Activated naive CD4-positive, alpha-beta T cell treated with anti-CD3 and anti-CD28 coated beads for 36 hours (primary cell): ENCODE data around the gene SHPK. TPM values are rescaled to one million over a fixed set of nuclear protein-coding genes. Genes with fewer than 3 reads are reported as not detected.

Experiments
- CTCF ChIA-PET: fragments of 350-600 bp; sonication (Branson Sonifier 250); formaldehyde crosslinking; loops from one replicate; lab custom pipeline; 2021; ENCODE audit warnings: antibody characterized with exemption; lab: Charles Lee
- DNase-seq: peaks from one replicate; pipeline ENCODE4 v3.0.0-alpha.2; 2020
- H3K27ac Mint-ChIP-seq: one replicate; pipeline ENCODE4 v1.8.0; 2021; ENCODE audit warnings: mild to moderate bottlenecking, mixed read lengths
- H3K27me3 Mint-ChIP-seq: one replicate; pipeline ENCODE4 v1.8.0; 2021; ENCODE audit warnings: low read depth, mixed read lengths
- H3K36me3 Mint-ChIP-seq: one replicate; pipeline ENCODE4 v1.8.0; 2021; ENCODE audit warnings: low read depth, mixed read lengths
- H3K4me1 Mint-ChIP-seq: one replicate; pipeline ENCODE4 v1.8.0; 2021; ENCODE audit warnings: low read depth, mixed read lengths
- H3K4me3 Mint-ChIP-seq: one replicate; pipeline ENCODE4 v1.8.0; 2021; ENCODE audit warnings: mild to moderate bottlenecking, moderate library complexity, mixed read lengths
- H3K9me3 Mint-ChIP-seq: one replicate; pipeline ENCODE4 v1.8.0; 2021; ENCODE audit warnings: mixed read lengths
- intact Hi-C: fragments of 100-400 bp; cut with micrococcal nuclease; formaldehyde crosslinking; loops from one replicate; pipeline ENCODE4 v1.15.1; 2023
- total RNA-seq, 2 experiments: library from RNA; stranded (reverse); gene quantifications; one replicate each; pipeline ENCODE4 v1.2.3, GENCODE V29; 2021

Gene SHPK
- total RNA-seq, 2 experiments from 2014 or later: 6.9 to 7.5 TPM

DNA sequence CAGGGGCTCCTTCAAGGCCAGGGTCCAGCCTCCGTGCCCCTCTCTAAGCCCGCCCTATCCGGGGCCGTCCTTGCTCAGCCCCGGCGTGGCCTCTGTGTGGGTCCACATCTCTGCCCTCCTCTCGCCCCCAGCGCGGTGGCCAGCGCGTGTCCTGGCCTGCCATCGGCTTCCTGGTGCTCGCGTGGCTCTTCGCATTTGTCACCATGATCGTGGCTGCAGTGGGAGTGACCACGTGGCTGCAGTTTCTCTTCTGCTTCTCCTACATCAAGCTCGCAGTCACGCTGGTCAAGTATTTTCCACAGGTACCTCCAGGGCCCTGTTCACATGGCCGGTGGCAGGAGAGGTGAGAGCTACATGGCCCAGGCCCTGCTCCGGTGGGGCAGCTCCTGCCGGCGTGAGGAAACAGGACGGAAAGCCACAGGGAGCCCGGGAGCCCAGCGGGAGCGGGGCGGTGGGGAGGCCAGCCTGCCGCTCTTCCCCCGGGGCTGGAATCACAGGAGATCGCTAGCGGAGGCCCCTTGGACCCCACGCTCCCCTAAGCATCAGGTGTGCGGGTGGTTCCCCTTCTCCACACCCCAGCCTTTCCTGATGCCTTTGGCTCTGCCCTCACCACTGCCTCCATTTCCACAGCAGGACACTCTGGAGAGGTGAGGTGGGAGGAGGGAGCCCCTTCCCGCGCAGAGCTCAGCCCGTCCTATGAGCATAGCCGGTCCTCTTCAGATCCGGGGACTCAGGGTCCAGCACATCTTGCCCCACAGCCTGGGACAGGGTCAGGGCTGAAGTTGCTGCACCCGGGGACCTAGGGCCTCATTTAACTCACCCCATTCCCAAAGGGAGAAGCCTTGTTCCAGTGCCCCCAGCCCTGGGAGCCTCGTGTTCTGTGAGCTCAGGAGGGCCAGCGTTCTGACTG is 22.1 kb upstream of the SHPK start:
- no peak overlapping the region for H3K4me3 Mint-ChIP-seq
- no peak for DNase-seq
- CTCF ChIA-PET: interaction anchor here (0.5 kb wide), 1 partner anchor 288 kb away, joined by 4 read pairs; no protein-coding TSS in a partner anchor
- intact Hi-C loops: no loop called here
- no peaks in the 10 kb centered on the region for H3K9me3 Mint-ChIP-seq
- no peak overlapping the region for H3K27ac Mint-ChIP-seq
- no peaks in the 10 kb centered on the region for H3K4me1 Mint-ChIP-seq
- H3K27me3 Mint-ChIP-seq: no peaks in the 10 kb centered on the region
- H3K36me3 Mint-ChIP-seq: no peaks in the 10 kb centered on the region

DNA sequence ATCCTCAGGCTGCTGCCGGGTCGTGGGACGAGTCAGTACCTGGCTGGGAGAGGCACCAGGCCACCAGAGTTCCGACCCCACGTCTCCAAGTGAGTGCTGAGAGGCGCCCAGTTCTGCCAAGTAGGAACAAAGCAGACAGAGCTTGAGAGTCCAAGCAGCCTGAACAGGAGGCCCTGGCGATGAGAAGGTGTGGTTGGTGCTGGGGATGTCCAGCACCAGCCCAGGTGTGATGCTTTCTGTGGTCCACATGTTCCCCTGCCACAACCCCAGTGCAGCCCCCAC is 21.5 kb upstream of the SHPK start:
- Mint-ChIP-seq H3K9me3 (no peaks in the 10 kb centered on the region), H3K36me3 (no peaks in the 10 kb centered on the region), H3K4me3 (no peak overlapping the region), H3K4me1 (no peaks in the 10 kb centered on the region), H3K27ac (no peak overlapping the region), H3K27me3 (no peaks in the 10 kb centered on the region)
- intact Hi-C loops: no loop called here
- no peak for DNase-seq
- CTCF ChIA-PET: interaction anchor here (0.5 to 0.6 kb wide), 2 partner anchors 287 to 611 kb away, joined by 4 to 5 read pairs; no protein-coding TSS in a partner anchor

DNA sequence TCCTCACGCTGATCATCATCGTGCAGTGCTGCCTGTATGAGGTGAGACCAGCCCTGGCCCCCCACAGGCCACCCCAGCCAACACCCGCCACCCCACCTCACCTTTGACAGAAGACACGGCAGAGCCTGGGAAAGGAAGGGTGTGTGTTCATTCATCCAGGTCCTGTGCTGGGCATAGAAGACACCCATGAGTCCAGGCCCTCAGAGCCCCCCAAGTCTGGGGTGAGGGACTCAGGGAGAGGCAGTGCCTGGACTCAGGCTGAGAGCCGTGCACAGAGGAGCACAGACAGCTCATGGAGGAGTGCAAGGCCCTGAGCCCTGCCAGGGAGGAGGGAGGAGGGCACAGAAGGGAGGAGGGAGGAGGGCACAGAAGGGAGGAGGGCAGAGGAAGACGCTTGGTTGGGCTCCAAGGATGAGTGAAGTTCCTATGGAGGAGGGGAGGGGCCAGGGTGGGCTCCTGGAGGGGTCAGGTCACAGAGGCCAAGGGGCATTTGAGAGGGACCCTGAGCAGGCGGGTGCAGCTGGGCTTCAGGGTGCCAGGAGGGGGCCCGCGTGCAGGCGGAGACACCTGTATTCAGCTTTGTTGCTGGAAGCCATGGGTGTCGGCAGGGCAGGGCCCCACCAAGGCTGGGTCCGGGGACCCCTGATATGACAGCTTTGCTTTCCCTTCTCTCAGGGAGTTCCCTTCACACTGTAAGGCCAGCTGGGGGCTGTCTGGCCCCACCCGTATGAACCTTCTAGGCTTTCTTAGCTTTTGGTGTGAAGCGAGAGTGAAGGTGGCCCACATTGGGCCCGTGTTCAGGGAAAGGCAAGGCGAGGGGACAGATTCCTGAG is 20.9 kb upstream of the SHPK start:
- no peak overlapping the region for H3K27ac Mint-ChIP-seq
- DNase-seq: no peak
- no peaks in the 10 kb centered on the region for H3K9me3 Mint-ChIP-seq
- CTCF ChIA-PET: interaction anchor here (0.5 to 0.6 kb wide), 2 partner anchors 610 to 671 kb away, joined by 4 to 5 read pairs; no protein-coding TSS in a partner anchor
- no peaks in the 10 kb centered on the region for H3K36me3 Mint-ChIP-seq
- H3K27me3 Mint-ChIP-seq: no peaks in the 10 kb centered on the region
- no peaks in the 10 kb centered on the region for H3K4me1 Mint-ChIP-seq
- no peak overlapping the region for H3K4me3 Mint-ChIP-seq
- intact Hi-C loops: no loop called here

DNA sequence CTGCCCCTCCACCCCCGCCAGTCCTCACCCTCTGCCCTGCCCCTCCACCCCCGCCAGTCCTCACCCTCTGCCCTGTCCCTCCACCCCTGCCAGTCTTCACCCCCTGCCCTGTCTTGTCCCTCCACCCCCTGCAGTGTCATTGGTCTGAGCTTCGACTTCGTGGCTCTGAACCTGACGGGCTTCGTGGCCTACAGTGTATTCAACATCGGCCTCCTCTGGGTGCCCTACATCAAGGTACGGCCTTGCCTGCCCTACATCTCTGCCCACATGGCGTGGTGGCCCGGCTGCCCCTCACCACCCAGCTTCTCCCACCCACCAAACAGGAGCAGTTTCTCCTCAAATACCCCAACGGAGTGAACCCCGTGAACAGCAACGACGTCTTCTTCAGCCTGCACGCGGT is 20.3 kb upstream of the SHPK start:
- no peaks in the 10 kb centered on the region for H3K9me3 Mint-ChIP-seq
- H3K27me3 Mint-ChIP-seq: no peaks in the 10 kb centered on the region
- no peaks in the 10 kb centered on the region for H3K4me1 Mint-ChIP-seq
- no peak overlapping the region for H3K4me3 Mint-ChIP-seq
- no peaks in the 10 kb centered on the region for H3K36me3 Mint-ChIP-seq
- no peak overlapping the region for H3K27ac Mint-ChIP-seq
- CTCF ChIA-PET: no interaction called here
- no peak for DNase-seq
- intact Hi-C loops: no loop called here

DNA sequence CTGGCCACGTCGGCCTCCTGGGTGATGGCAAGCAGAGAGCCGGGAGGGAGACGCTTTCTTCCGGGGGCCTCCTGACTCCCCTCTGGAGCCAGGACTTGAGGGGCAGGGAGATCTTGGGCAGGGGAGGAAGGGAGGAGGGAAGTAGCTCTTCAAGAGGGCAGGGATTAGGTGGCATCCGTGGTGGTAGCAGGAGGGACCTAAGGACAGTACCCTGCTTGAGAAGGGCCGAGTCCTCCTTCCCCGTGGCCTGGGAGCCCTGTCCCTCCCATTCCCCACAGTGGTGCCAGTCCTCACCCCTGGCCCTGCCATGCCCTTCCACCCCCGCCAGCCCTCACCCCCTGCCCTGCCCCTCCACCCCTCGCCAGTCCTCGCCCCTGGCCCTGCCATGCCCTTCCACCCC is 19.7 kb upstream of the SHPK start:
- intact Hi-C loops: no loop called here

DNA sequence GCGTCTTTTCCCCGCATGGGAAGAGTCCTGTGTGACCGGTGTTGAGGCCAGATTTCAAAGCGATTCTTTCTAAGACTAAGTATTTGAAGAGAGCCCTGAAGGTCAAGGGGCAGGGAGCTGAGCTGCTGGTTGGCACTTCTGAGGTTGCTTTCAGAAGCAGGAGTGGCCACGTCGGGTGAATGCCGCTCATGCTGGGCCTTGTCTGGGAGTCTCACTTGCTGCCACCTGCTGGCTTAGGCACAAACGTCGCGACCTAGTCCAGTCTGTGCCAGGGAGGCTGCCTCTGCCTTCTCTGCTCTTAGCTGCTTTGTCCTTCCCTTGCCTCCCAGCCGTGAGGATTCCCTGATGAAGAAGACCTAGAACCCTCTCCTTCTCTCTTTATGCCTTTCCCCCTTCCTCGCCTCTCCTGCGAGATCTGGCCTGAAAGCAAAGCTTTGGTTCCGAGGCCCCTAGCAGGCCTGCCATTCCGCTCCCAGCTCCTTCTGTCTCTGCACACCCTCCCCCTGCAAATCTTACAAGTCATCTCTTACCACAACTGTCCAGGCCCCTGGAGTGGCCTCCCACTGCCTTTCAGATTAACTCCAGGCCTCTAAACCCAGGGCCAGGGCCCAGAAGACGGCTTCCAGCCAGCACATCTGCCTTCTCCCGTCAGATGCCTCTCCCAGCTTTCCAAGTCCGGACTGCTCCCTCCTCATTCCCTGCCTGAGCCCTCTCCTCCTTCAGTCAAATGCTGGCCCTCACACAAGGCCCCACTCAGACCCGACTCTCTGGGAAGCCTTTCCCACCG is 11.9 kb upstream of the SHPK start:
- Mint-ChIP-seq H3K27ac (no peak overlapping the region), H3K4me1 (no peaks in the 10 kb centered on the region), H3K36me3 (peaks cover 1% of the 10 kb centered on the region), H3K4me3 (no peak overlapping the region), H3K27me3 (no peaks in the 10 kb centered on the region), H3K9me3 (no peaks in the 10 kb centered on the region)
- intact Hi-C loops: loop anchor here (1.0 to 2.0 kb wide), 2 partner anchors 46 to 113 kb away; no protein-coding TSS in a partner anchor
- peak; percentile 71 for DNase-seq
- CTCF ChIA-PET: interaction anchor here (0.6 to 1.8 kb wide), 9 partner anchors 11 to 1008 kb away, joined by 3 to 7 read pairs (median 4); no protein-coding TSS in a partner anchor

More for the DNA sequence above, 19.7 kb upstream of the SHPK start:
- H3K9me3 Mint-ChIP-seq: no peaks in the 10 kb centered on the region
- no peak for DNase-seq
- no peaks in the 10 kb centered on the region for H3K36me3 Mint-ChIP-seq
- H3K27ac Mint-ChIP-seq: no peak overlapping the region
- no peaks in the 10 kb centered on the region for H3K4me1 Mint-ChIP-seq
- H3K27me3 Mint-ChIP-seq: no peaks in the 10 kb centered on the region
- no peak overlapping the region for H3K4me3 Mint-ChIP-seq
- CTCF ChIA-PET: no interaction called here

DNA sequence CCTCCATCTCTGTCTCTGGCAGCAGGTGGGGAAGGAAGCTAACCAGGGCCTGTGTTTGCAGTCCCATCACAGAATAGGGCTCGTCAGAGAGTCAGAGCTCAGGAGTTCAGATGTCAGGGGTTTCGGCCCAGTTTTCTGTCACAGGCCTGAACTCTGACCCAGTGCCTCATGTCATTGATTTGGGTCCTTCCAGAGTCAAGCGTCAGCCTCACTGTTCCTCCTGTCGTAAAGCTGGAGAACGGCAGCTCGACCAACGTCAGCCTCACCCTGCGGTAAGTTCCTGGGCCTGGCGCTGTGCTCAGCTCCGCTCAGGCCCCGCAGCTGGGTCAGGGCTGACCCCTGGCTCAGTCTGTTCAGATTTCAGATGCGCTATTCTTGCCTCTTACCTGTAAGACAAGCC is 11.2 kb upstream of the SHPK start:
- CTCF ChIA-PET: interaction anchor here (0.7 to 1.8 kb wide), 8 partner anchors 10 to 615 kb away, joined by 3 to 7 read pairs (median 4); no protein-coding TSS in a partner anchor

DNA sequence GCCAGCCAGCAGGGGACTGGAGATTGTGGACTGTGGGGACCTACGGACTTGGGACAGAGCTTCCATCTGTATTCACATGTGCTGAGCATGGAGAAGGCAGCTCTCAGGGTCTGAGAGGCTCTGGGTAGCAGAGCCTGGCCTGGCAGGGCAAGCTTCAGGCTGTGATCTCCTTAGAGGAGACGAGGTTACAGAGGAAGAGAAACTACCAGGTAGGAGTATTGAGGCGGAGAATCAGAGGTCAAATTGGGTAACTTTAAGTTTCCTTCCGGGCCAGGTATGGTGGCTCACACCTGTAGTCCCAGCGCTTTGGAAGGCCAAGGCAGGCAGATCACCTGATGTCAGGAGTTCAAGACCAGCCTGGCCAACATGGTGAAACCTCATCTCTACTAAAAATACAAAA is 9.3 kb upstream of the SHPK start:
- intact Hi-C loops: no loop called here

More for the DNA sequence above, 11.2 kb upstream of the SHPK start:
- intact Hi-C loops: no loop called here
- Mint-ChIP-seq H3K9me3 (no peaks in the 10 kb centered on the region), H3K27me3 (no peaks in the 10 kb centered on the region), H3K27ac (no peak overlapping the region), H3K4me1 (no peaks in the 10 kb centered on the region), H3K4me3 (no peak overlapping the region), H3K36me3 (peaks cover 1% of the 10 kb centered on the region)
- DNase-seq: no peak

DNA sequence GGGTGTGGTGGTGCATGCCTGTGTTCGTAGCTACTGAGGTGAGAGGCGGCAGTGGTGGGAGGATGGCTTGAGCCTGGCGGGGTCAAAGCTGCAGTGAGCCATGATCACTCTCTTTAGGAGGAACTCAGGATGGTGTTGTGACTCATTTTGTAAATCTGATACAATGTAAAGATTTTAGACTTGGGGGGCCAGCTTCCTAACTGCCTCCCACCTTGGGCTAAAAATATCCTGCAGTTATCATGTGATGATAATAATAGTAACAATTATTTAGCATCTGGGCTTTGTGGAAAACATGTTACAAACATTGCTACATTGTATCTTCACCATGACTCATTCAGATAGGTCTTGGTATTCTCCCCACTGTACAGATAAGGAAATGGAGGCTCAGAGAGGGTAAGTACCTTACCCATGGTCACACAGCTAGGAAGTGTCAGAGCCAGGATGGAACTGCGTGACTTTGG is 7.9 kb upstream of the SHPK start:
- DNase-seq: no peak
- no peak overlapping the region for H3K4me3 Mint-ChIP-seq
- H3K9me3 Mint-ChIP-seq: no peaks in the 10 kb centered on the region
- peaks cover 8% of the 10 kb centered on the region for H3K4me1 Mint-ChIP-seq
- intact Hi-C loops: no loop called here
- H3K27ac Mint-ChIP-seq: no peak overlapping the region
- CTCF ChIA-PET: no interaction called here
- peaks cover 4% of the 10 kb centered on the region for H3K36me3 Mint-ChIP-seq
- no peaks in the 10 kb centered on the region for H3K27me3 Mint-ChIP-seq

More for the DNA sequence above, 9.3 kb upstream of the SHPK start:
- CTCF ChIA-PET: no interaction called here
- Mint-ChIP-seq H3K4me3 (no peak overlapping the region), H3K27me3 (no peaks in the 10 kb centered on the region), H3K4me1 (peaks cover under 1% of the 10 kb centered on the region), H3K27ac (no peak overlapping the region), H3K36me3 (peaks cover 1% of the 10 kb centered on the region), H3K9me3 (no peaks in the 10 kb centered on the region)
- DNase-seq: no peak

DNA sequence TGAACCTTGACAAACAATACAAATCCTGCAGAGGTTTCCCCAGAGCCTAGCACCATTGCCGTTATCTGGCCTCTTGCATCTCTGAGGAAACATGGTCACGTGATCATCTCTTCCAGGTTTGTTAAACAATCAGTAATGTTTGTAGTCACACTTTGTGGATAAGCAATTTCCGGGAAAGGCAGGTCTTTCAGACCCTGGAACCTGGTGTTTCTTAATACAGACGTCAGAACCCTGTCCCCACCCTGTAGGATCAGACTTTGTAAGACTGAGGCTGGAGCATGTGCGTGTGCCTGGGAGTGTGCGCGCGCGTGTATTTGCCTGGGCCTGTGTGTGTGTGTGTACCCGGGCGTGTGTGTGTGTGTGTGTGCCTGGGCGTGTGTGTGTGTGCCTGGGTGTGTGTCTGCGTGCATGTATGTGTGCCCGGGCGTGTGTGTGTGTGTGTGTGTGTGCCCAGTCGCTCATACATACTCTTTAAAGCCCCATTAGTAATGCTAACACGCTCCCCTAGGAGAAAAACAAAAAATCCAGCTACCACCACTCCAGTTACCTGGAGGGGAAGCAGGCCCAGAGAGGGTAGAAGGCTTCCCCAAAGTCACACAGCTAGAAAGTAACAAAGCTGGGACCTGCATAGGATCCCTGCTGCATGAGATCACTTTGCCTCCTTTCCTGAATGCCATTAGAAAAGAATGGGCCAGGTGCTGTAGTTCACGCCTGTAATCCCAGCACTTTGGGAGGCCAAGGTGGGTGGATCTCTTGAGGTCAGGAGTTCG is 5.9 kb upstream of the SHPK start:
- no peak for DNase-seq
- CTCF ChIA-PET: interaction anchor here (0.6 kb wide), 1 partner anchor 15 kb away, joined by 4 read pairs; no protein-coding TSS in a partner anchor
- Mint-ChIP-seq H3K27me3 (no peaks in the 10 kb centered on the region), H3K4me1 (peaks cover 21% of the 10 kb centered on the region), H3K36me3 (peaks cover 4% of the 10 kb centered on the region), H3K27ac (peak overlapping the region; percentile 46), H3K4me3 (no peak overlapping the region), H3K9me3 (no peaks in the 10 kb centered on the region)
- intact Hi-C loops: no loop called here

DNA sequence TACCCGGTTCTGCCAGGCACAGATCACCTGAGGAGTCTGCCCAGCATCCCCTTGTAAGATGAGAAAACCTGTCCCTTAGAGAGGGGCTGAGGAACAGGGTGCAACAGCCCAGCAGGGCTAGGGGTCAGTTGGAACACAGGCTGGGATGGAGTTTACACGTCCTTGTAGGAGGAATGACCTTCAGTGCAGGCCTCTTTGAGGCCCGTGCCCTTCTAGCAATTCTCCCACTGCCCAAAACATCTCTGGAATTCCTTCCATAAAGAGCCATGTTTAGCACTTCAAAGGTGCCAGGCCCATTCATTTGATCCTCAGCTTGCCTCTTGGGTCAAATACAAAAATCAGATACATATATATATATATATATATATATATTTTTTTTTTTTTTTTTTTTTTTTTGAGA is 5.0 kb upstream of the SHPK start:
- DNase-seq: no peak
- intact Hi-C loops: no loop called here
- H3K27ac Mint-ChIP-seq: no peak overlapping the region
- H3K4me1 Mint-ChIP-seq: peaks cover 21% of the 10 kb centered on the region
- no peak overlapping the region for H3K4me3 Mint-ChIP-seq
- no peaks in the 10 kb centered on the region for H3K27me3 Mint-ChIP-seq
- H3K36me3 Mint-ChIP-seq: peaks cover 4% of the 10 kb centered on the region
- no peaks in the 10 kb centered on the region for H3K9me3 Mint-ChIP-seq
- CTCF ChIA-PET: interaction anchor here (1.1 kb wide), 1 partner anchor 10 kb away, joined by 4 read pairs; no protein-coding TSS in a partner anchor
